T1000 (cell line): ENCODE data around the gene SDHA.
A peak's percentile ranks its signal among the peaks of the same experiment; 100 is the strongest.

Experiments used
- DNase-seq: peaks from one replicate; lab custom pipeline; 2025; ENCODE audit warnings: mixed read lengths; lab: John Stamatoyannopoulos, UW

Gene SDHA

DNA sequence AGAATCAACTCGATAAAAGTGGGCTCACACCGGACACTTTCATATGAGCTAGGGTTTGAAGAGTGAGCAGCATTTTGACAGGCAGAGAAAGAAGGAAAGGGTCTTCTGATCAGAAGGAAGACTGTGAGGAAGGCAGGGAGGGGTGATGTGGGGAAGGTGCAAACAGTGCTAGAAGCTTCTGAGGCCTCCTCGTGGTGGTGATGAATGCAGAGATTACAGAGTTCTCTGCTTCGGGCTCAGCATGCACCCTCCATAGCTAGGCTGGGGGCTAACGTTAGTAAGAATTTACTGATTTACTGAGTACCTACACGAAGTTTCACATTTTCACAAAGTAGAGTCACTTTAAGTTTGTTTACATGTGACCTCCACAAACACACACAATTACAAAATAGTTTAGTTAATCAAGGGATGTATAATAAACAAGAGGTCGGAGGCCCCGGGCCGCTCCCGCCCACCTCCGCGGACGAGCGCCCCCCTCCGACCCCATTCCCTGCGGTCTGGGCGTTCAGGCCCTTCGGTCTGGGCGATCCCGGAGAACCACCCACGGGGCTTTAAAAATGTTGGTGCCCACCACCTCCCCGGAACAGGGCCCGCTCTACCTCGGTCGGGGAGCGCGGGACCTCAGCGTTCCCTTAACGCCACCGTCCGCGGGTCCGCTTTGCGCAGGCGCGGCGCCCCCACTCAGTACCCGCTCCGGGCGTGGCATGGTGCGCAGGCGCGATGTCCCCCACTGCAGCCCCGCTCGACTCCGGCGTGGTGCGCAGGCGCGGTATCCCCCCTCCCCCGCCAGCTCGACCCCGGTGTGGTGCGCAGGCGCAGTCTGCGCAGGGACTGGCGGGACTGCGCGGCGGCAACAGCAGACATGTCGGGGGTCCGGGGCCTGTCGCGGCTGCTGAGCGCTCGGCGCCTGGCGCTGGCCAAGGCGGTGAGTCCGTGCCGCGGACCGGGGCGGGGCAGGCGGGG is at the start of gene SDHA, which contains the start of gene CCDC127:
SDHA (plus strand) TSS at position 827 of the 963 bp plus-strand sequence; CDS start at position 863, 36 bp downstream.
CCDC127 (minus strand) TSS at position 660 of the 963 bp plus-strand sequence. CDS start 1,304 bp downstream, outside the sequence.
- peak; percentile 89 for DNase-seq

DNA sequence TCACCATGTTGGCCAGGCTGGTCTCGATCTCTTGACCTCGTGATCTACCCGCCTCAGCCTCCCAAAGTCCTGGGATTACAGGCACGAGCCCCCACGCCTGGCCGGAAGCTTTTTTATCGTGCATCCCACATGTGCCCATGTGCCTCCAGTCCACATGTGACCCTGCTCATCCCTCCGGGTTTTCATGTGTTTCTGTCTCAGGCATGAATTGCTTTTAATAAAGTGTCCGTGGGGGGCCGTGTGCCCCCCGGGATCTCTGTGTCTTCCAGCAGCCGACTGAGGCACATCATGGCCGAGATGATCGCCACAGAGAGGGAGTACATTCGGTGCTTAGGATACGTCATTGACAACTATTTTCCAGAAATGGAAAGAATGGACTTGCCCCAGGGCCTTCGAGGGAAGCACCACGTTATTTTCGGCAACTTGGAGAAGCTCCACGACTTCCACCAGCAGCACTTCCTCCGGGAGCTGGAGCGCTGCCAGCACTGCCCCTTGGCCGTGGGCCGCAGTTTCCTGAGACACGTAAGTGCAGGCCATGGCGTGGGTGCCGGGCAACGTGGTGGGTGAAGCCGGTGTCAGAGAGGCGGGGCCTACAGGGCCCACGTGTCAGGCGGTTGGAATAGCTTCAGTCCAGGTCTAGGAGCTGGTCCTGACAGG is 48.9 kb upstream of the SDHA start:
- no peak for DNase-seq

DNA sequence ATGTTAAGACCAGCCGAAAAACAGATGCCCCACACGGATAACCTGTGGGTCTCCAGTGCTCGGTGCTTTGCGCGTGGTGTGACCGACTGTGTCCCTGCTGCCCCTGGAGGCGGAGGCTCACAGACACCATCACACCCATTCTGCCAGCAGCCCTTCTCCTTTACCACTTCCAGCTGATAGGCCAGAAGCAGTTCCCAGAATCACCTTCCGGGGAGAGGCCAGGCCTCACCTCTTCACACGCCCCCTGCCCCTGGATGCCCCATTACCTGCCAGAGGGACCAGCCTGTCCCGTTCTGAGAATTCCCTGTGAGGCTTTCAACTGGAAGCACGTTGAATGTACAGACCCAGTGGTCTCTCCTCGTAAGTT is 48.4 kb upstream of the SDHA start:
- no peak for DNase-seq

DNA sequence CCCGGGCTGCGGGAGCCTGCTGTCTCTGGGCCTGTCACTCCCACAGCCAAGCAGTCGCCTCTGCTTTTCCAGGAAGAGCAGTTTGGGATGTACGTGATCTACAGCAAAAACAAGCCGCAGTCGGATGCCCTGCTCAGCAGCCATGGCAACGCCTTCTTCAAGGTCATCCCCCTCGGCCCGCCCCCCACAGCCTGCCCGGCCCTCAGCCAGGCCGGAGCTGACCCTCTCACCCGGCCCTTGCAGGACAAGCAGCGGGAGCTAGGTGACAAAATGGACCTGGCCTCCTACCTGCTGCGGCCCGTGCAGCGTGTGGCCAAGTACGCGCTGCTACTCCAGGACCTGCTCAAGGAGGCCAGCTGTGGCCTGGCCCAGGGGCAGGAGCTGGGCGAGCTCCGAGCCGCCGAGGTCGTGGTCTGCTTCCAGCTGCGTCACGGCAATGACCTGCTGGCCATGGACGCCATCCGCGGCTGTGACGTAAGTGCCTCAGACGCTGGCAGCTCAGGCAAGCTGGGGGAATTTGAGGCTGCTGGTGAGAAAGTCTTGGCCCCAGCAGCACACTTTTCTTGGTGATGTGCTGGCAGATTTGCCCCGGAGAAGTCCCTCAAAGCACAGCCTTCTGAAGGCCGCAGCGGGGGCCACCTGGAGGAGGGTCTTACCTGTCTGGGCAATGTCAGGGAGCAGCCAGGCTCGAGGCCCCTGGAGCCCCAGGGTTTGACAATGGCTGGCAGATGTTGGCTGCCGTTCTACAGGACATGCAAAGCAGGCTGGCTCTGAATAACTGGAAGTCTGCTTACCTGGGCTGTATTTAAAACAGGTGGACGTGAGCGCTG is 46.9 kb upstream of the SDHA start:
- DNase-seq: no peak

DNA sequence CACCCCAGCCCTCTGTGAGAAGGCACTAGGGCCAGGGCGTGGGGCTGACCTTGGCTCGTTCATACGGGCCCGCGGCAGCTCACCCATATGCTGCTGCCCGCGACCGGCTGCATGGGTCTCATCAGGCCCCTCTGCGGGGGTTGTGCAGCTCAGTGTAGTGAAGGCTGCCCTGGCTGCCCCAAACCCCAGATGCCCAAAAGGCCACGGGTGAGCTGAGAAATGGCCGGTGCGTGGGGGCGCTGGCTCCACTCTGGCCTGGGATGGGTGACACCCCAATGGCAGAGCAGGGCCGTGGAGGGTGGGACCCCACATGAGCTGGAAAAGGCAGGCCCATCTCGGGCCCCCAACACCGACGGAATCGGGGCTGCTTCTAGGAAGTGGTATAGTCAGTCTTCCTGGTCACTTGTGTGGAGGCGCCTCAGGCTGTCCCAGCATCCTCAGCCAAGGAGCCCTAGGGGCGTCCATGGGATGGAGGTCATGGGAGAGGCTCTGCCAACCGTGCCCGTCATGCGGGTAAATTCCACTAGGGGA is 46.3 kb upstream of the SDHA start:
- no peak for DNase-seq

DNA sequence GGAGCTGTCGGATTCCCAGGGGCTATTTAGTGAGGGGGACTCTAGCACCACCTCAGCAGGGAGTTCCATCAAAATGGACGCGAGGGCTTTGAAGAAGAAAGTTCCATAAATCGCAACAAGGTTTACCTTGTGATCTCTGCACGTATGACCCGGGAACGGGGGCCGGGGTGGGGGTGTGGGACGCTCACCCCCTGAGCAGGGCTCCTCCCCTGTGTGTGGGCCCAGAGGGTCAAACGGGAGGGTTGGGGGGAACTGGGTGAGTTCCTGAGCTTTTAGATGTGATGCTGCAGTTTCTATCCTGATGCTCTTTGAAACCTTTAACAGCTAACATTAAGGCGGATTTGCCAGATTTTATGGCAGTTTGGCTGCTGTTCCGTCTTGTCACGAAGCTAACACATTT is 45.7 kb upstream of the SDHA start:
- no peak for DNase-seq

DNA sequence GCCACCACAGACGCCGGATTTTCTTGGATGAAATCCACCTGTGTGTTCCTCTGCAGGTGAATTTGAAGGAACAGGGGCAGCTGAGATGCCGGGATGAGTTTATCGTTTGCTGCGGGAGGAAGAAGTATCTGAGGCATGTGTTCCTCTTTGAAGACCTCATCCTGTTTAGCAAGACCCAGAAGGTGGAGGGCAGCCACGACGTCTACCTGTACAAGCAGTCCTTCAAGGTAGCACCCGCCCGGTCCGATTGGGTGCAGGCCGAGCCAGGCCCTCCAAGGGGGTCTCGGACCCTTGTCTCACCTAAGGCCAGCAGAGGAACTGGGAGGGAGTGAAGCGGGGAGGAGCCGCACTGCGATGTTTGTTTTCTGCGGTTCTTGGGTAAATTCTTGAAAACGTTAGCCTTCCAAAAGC is 45.3 kb upstream of the SDHA start:
- DNase-seq: no peak

DNA sequence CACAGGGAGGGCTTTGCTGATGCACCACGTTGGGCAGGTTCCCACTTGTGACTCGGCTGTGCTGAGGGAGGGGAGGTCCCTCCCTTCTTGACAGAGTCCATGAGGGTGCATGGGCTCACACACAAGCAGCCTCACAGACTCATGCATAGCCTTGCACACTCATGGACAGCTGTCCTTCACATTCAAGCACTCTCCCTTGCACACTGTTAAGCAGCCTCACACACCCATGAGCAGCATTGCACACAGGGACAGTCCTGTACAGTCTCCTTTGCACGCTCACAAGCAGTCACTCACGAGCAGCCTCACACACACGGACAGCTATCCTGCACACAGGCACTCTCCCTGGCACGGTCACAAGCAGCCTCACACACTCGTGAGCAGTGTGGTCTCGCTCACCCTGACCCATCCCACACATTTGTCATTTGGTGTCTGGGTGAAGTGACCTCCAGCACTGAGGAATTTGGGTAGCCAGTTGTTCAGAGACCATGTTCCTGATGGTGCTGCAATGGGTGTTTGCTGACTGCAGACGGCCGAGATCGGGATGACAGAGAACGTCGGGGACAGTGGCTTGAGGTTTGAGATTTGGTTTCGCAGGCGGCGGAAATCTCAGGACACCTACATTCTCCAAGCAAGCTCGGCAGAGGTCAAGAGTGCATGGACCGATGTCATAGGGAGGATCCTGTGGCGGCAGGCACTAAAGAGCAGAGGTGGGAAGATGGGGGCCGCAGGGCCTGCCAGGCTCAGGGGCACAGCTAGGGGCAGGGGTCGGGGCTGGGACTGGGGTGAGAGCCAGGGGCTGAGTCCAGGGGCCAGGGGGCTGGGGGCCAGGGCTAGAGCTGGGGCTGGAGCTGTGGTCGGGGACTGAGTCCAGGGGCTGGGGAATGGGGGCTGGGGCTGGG is 44.5 kb upstream of the SDHA start:
- DNase-seq: no peak

DNA sequence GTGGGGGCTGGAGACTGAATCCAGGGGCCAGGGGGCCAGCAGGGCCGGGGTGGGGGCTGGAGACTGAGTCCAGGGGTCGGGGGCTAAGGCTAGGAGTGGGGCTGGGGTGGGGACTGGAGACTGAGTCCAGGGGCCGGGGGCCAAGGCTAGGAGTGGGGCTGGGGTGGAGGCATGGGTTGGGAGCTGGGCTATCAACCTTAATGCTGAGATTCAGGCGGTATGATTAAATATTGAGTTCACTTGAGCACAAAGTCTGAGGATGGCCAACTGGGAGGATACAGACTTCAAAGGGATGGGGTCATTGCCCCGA is 43.9 kb upstream of the SDHA start:
- DNase-seq: no peak

DNA sequence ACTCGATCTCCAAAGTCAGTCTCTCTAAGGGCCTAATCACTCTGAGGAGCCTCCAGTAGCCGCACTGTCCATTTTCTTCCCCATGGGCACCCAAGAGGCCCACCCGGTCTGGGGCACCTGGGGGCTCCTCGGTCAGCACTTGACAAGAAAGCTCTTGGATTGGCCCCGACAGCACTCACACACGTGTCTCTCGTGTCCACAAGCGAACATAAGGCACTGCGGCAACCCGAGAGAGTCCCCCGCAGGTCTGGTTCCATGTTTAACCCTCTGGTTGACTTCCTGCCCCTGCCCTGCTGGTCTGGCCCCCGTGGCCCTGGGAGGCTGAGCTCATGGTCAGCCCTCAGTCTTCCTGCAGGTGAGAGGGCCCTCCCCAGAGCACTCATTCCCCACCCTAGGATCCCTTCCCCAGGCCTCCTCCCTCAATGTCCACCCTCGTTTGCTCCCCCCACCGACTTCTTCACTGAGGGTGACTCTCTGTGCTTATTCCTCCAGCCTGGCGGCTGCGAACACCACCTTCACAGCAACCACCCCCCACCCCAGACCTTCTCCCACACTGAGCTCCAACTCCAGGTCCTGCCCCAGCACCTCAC is 43.1 kb upstream of the SDHA start:
- no peak for DNase-seq

DNA sequence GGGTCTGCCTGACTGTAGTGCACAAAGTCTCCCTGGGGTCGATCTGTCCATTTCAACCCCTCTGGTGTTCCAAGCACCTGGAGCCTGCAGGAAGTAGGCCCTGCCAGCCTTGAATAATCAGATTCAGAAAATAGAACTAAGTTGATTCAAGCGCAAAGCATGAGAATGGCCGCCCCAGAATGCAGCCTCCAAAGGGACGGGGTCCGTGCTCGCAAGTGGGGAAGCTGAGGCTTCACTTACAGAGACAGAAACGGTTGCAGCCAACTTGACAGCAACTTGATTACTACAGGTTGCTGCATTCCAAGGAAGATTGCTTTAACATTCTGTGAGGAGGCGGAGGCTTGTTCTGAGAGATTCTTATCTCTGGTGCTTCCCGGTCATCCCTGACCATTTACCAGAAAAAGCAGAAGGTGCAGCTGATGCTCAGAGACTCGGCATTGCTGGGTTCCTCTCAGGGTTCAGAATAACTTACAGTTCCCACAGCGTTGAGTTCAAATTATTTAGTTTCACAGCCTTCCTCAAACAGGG is 41.8 kb upstream of the SDHA start:
- no peak for DNase-seq

DNA sequence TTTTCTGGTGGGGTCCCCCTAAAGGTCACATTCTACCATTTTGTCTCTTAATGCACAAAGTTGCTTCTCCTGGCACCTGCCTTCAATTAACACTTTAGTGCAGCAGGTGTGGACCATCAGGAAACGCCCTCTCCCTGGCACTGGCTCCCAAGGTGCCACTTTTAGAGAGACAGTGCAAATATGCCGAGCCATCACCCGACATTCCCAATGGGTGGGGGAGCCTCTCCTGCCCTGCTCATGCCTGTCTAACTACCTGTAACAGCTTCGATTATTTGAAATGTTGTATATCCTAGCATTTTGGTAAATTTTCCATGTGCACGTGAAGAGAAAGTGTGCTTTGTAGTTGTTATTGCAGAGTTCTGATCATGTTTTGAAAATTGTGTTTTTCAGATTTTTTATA is 40.0 kb upstream of the SDHA start:
- DNase-seq: no peak

DNA sequence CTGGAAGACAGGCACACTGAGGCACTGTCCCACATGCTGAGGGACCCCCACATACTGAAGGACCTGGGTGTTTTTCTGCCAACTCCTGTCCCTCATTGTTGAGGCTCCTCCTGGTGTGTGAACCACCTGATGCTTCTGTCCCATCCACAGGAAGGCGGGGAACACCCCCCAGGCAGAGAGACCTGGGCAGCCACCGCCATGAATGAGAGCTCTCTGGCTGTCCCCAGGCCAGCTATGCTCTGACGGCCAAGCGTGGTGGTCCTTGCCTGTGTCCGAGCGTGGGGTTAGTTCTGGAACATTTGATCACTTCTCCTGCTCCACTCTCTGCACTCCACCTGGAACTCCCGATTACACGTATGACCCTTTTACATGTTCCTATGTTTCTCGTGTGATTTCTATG is 38.7 kb upstream of the SDHA start:
- no peak for DNase-seq

DNA sequence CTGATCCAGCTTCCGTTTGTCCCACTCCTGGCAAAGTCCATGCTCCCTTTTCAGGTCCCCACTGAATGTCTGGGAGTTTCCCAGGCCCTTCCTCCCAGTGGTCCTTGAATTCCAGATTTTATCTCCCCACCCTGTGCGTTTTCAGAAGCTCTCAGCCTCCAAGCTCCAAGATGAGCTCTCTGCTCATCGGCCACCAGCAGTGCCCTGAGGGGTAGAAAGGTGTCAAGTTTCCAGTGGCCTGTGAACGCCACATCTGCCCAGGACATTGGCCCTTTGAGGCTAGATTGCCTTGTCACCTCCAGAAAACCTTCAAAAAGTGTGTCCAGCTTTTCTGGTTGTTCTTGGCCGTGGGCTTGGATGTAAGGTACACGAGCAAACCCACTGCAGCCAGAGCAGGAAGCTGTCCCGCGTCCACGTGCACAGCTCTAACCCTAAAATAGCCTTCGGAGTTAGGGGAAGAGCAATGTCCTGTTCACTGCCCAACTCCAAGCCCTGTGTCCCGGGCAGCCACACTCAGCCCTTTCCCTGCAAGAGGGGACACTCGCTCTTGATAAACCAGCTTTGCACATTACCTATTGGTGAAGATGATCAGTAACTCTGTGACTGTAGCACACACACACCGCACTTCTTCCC is 37.7 kb upstream of the SDHA start:
- no peak for DNase-seq

DNA sequence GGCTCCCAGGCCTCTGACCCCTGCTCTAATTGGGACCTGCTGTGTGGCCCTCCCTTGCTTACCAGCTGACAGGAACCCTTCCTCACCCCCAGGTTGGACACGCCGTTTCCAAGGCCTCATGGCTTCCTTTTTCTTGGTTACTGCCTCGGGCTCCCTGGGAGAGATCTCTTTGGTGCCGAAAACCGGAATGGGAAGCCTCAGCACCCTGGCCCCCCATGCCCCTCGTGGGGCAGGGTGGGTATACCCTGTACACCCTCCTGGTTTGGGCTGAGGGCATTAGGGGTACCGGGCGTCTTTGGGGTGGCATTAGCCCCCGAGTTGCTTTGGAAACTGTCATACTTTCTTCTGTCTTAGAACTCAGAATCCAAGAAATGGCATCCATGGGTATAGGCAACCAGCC is 37.0 kb upstream of the SDHA start:
- no peak for DNase-seq

DNA sequence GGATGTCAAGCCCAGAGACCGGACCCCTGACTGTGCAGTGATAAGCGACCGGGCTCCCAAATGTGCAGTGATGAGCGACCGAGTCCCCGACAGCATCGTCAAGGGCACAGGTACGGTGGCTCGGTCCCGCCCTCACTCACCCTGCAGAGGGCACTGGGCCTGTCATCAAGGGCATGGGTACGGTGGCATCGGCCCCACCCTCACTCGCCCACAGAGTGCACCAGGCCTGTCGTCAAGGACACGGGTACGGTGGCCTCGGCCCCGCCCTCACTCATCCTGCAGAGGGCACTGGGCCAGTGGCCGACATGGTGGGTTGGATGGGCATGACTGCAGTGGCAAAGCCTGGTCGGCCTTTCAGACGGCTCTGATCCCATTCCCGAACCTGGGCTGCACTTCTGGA is 36.6 kb upstream of the SDHA start:
- no peak for DNase-seq

DNA sequence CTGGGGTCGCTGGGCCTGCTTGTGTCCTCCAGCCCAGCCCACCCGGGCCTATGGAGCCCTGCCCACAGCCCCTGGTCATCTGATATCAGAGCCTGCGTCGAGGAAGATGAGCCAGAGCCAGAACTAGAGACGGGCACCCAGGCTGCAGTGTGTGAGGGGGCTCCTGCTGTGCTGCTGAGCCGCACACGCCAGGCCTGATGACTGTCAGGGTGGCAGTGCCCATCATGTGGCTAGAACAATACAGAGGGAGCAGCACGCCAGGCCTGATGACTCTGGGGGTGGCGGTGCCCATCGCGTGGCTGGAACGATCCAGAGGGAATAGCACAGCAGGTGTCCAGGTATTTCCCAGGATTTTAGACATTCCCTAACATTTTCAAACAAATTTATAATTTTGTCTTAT is 36.0 kb upstream of the SDHA start:
- DNase-seq: no peak

DNA sequence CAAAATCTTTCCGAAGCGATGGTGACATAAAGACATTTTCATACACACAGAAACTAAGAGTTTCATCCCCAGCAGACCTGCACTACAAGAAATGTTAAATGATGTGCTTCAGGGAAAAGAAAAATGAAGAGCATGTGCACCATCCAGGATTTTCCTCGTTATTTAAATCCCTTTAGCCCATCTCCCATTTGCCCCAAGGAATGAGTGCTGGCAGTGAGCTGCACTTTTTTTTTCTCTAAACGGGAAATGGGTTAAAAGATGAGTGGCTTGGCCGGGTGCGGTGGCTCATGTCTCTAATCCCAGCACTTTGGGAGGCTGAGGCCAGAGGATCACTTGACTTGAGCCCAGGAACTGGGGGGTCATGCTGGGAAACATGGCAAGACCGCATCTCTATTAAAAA is 33.6 kb upstream of the SDHA start:
- DNase-seq: no peak

DNA sequence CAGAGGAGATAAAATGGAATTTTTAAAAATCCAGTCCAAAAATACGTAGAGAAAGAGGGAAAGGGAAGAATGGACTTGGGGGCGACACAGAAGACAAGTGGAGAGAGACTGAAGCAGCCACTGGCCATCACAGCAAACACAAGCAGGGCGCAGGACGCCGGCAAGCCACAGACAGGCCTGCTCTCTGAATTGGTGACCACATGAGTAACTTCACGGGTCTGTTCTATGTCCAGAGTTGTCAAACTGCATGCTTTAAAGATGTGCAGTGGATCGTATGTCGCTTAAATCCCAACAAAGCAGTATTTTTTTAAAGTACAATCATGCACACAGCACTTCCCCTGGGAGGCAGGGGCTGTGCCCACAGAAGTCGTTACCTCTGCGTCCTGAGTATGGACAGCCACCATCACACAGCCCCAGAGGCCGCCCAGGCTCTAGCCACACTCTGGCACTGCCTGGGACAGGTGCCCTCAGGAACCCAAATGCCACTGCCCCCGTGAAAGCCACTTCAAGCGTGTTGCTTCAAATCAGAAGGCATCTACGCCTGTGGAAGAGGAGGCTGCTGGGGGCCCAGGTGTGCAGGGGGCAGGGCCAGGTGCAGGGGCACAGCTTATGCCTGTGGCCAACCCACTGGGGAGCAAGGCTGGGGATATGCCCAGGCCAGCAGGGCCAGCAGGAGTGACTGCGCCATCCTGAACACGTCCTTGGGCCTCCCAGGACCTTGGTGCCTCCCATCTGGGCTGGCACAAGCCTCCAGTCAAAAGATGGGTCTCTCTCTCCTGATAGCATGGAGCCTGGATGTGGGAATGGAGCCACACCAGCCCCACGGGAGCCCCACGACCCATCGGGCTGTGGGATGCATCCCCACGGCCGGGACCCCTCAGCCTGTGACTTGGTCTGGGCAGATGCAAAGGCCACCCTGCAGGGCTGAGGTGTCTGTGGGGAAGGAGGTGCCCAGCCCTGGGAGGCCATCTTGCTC is 32.7 kb upstream of the SDHA start:
- DNase-seq: no peak
